Measurements from ENCODE around the gene COL18A1. TPM values are rescaled to one million over a fixed set of nuclear protein-coding genes. Genes with fewer than 3 reads are reported as not detected.

The COL18A1 gene
- total RNA-seq, 1 donor from 2014 or later = 302 TPM

GRCh38 chr21:45390831-45391742 is 13.9 kb upstream of the COL18A1 start:
- TF ChIP-seq CTCF (IDR thresholded peaks at IDR 0.05; ENCODE audit: unreplicated experiment) = no peak
- peak in 1 of 2 experiments; percentile 17 for DNase-seq (ENCODE audit: low spot score in 2 of 2, unreplicated experiment in 2 of 2)
- H3K36me3 Mint-ChIP-seq = no peaks in the 10 kb centered on the region
- H3K9me3 Mint-ChIP-seq = no peaks in the 10 kb centered on the region
- no peak overlapping the region for H3K27ac Mint-ChIP-seq
- no peaks in the 10 kb centered on the region for H3K27me3 Mint-ChIP-seq (ENCODE audit: low read depth)
- H3K4me1 Mint-ChIP-seq = peaks cover 17% of the 10 kb centered on the region
- no peak overlapping the region for H3K4me3 Mint-ChIP-seq

- DNase-seq (ENCODE audit: low spot score in 2 of 2, unreplicated experiment in 2 of 2) = peak in 1 of 2 experiments; percentile 10
- peaks cover 9% of the 10 kb centered on the region for H3K4me1 Mint-ChIP-seq
- TF ChIP-seq CTCF (IDR thresholded peaks at IDR 0.05; ENCODE audit: unreplicated experiment) = no peak
- H3K4me3 Mint-ChIP-seq = no peak overlapping the region
- no peak overlapping the region for H3K27ac Mint-ChIP-seq
- no peaks in the 10 kb centered on the region for H3K27me3 Mint-ChIP-seq (ENCODE audit: low read depth)
- no peaks in the 10 kb centered on the region for H3K9me3 Mint-ChIP-seq
- H3K36me3 Mint-ChIP-seq = no peaks in the 10 kb centered on the region
These were observed 13.0 kb upstream of the COL18A1 start for GRCh38 chr21:45391743-45392572.

GRCh38 chr21:45392573-45392971 is 12.4 kb upstream of the COL18A1 start:
- Mint-ChIP-seq H3K27me3 (ENCODE audit: low read depth) (no peaks in the 10 kb centered on the region), H3K4me1 (peaks cover 6% of the 10 kb centered on the region), H3K27ac (no peak overlapping the region), H3K4me3 (no peak overlapping the region), H3K9me3 (no peaks in the 10 kb centered on the region), H3K36me3 (no peaks in the 10 kb centered on the region)
- DNase-seq (ENCODE audit: low spot score in 2 of 2, unreplicated experiment in 2 of 2) = peak in 1 of 2 experiments; percentile 10
- TF ChIP-seq CTCF (IDR thresholded peaks at IDR 0.05; ENCODE audit: unreplicated experiment) = no peak

GRCh38 chr21:45393021-45393420 is 11.9 kb upstream of the COL18A1 start:
- DNase-seq (ENCODE audit: low spot score in 2 of 2, unreplicated experiment in 2 of 2) = peak in 1 of 2 experiments; percentile 15
- no peak overlapping the region for H3K4me3 Mint-ChIP-seq
- TF ChIP-seq CTCF (IDR thresholded peaks at IDR 0.05; ENCODE audit: unreplicated experiment) = no peak
- H3K27ac Mint-ChIP-seq = no peak overlapping the region
- H3K4me1 Mint-ChIP-seq = peaks cover 4% of the 10 kb centered on the region
- no peaks in the 10 kb centered on the region for H3K36me3 Mint-ChIP-seq
- no peaks in the 10 kb centered on the region for H3K27me3 Mint-ChIP-seq (ENCODE audit: low read depth)
- H3K9me3 Mint-ChIP-seq = no peaks in the 10 kb centered on the region

GRCh38 chr21:45393833-45394638 is 10.9 kb upstream of the COL18A1 start:
- no peaks in the 10 kb centered on the region for H3K9me3 Mint-ChIP-seq

More at GRCh38 chr21:45393833-45394638, 10.9 kb upstream of the COL18A1 start:
- DNase-seq (ENCODE audit: low spot score in 2 of 2, unreplicated experiment in 2 of 2) = peak in 1 of 2 experiments; percentile 7
- no peak overlapping the region for H3K27ac Mint-ChIP-seq
- peaks cover 4% of the 10 kb centered on the region for H3K4me1 Mint-ChIP-seq
- no peak for TF ChIP-seq CTCF (IDR thresholded peaks at IDR 0.05; ENCODE audit: unreplicated experiment)
- H3K4me3 Mint-ChIP-seq = no peak overlapping the region
- no peaks in the 10 kb centered on the region for H3K36me3 Mint-ChIP-seq
- H3K27me3 Mint-ChIP-seq (ENCODE audit: low read depth) = no peaks in the 10 kb centered on the region

Data from mesothelial cell of epicardium (in vitro differentiated cells).